WI38 (cell line): ENCODE results near the gene SH3GL2.
"Not testable (repeated sequence)": the region's sequence is repeated elsewhere in the genome, so short reads cannot be mapped to it uniquely, and the experiment has no call there.

ENCODE experiments used
- H3K4me3 ChIP-seq: 2 replicates; pipeline ENCODE4 v1.5.1; 2011; ENCODE audit warnings: low read depth, mild to moderate bottlenecking, control low read depth, low read length
- CTCF ChIP-seq: IDR thresholded peaks from 2 replicates; pipeline ENCODE4 v1.5.1; 2012; ENCODE audit warnings: low read depth, mild to moderate bottlenecking, control low read depth, low read length

Gene SH3GL2

GRCh38 chr9:17751486-17751885 is 172.6 kb downstream of the SH3GL2 start:
- TF ChIP-seq CTCF: no peak

GRCh38 chr9:17752021-17752420 is 173.2 kb downstream of the SH3GL2 start:
- no peak for TF ChIP-seq CTCF
- H3K4me3 ChIP-seq: no peak overlapping the region

More at GRCh38 chr9:17751486-17751885, 172.6 kb downstream of the SH3GL2 start:
- no peak overlapping the region for H3K4me3 ChIP-seq

- no peak overlapping the region for H3K4me3 ChIP-seq
- no peak for TF ChIP-seq CTCF
Measured at GRCh38 chr9:17757816-17758215, 178.9 kb downstream of the SH3GL2 start.

- no peak for TF ChIP-seq CTCF
- no peak overlapping the region for H3K4me3 ChIP-seq
Measured at GRCh38 chr9:17760250-17760649, 181.4 kb downstream of the SH3GL2 start.

GRCh38 chr9:17761984-17762676 is 183.3 kb downstream of the SH3GL2 start:
- no peak for TF ChIP-seq CTCF

GRCh38 chr9:17764306-17764705 is 185.4 kb downstream of the SH3GL2 start:
- no peak for TF ChIP-seq CTCF

More at GRCh38 chr9:17761984-17762676, 183.3 kb downstream of the SH3GL2 start:
- no peak overlapping the region for H3K4me3 ChIP-seq

GRCh38 chr9:17765131-17765530 is 186.3 kb downstream of the SH3GL2 start:
- not testable (repeated sequence) for H3K4me3 ChIP-seq

More at GRCh38 chr9:17764306-17764705, 185.4 kb downstream of the SH3GL2 start:
- no peak overlapping the region for H3K4me3 ChIP-seq

- TF ChIP-seq CTCF: no peak
- no peak overlapping the region for H3K4me3 ChIP-seq
Measured at GRCh38 chr9:17772223-17772622, 193.4 kb downstream of the SH3GL2 start.
